ENCODE measurements around the gene AUTS2. TPM values are rescaled to one million over a fixed set of nuclear protein-coding genes. Genes with fewer than 3 reads are reported as not detected.

Gene AUTS2
- total RNA-seq, 1 experiment from 2014 or later: 38.5 TPM

- Histone ChIP-seq H4K20me1 (ENCODE audit: insufficient read depth, low read depth, low read length) (no peaks in the 10 kb centered on the region), H2AFZ (ENCODE audit: low read length) (no peak overlapping the region), H3K79me2 (ENCODE audit: low read length) (no peaks in the 10 kb centered on the region), H3K36me3 (ENCODE audit: insufficient read depth, low read length) (no peaks in the 10 kb centered on the region), H3K27ac (ENCODE audit: low read length) (no peak overlapping the region), H3K9me3 (ENCODE audit: low read length) (no peaks in the 10 kb centered on the region), H3K9ac (ENCODE audit: low read length) (no peak overlapping the region), H3K4me2 (ENCODE audit: low read depth, low read length, poor library complexity, severe bottlenecking) (no peak overlapping the region), H3K9me2 (replicated peaks; ENCODE audit: insufficient read depth, low read length) (no peaks in the 10 kb centered on the region), H3K27me3 (ENCODE audit: low read length) (no peaks in the 10 kb centered on the region), H3K4me3 (ENCODE audit: low read length) (no peak overlapping the region), H3K4me1 (ENCODE audit: low read length) (no peaks in the 10 kb centered on the region)
- no peak for DNase-seq
Measured at GRCh38 chr7:70553364-70553763, 955.1 kb downstream of the AUTS2 start.

DNA sequence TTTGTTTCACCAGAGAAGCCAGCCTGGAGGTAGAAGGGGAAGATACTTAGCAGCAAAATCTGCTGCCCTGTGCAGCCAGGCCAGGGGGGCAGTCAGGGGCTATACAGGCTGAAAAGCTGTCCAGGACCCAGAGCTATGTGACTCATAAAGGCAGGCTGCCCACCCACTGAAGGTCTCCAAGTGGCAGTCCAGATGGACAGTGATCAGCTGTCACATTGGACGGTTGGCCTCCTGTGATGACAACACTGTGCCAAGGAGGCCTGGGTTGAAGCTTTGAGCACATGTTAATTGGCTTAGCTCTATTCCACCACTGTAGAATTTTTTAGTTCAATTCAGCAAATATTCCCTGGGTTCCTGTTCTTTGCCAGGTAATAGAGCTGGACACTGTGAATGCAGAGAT lies 956.4 kb downstream of the AUTS2 start:
- no peaks in the 10 kb centered on the region for H3K27me3 ChIP-seq (ENCODE audit: low read length)

DNA sequence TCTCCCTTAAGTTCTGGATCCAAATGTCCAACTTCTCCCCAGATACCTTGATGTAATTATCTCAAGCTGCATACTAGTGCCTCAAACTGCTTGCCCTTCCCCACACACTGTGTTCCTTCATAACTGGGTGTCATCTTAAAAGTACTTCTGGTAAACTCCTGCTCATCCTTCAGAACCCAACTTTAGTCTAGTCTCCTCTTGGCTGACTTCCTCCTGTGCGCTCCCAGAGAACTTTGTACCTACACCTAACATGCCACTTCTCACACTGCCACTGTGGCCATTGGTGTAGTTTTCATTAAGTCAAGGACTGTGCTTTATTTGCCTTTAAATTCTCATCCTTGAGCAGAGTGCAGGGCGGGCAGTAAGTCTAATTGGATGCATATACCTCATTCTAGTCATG lies 958.5 kb downstream of the AUTS2 start:
- Histone ChIP-seq H3K36me3 (ENCODE audit: insufficient read depth, low read length) (no peaks in the 10 kb centered on the region), H3K4me3 (ENCODE audit: low read length) (no peak overlapping the region), H3K9ac (ENCODE audit: low read length) (no peak overlapping the region), H3K27me3 (ENCODE audit: low read length) (no peaks in the 10 kb centered on the region), H3K9me3 (ENCODE audit: low read length) (no peaks in the 10 kb centered on the region), H3K4me2 (ENCODE audit: low read depth, low read length, poor library complexity, severe bottlenecking) (no peak overlapping the region), H2AFZ (ENCODE audit: low read length) (no peak overlapping the region), H3K79me2 (ENCODE audit: low read length) (no peaks in the 10 kb centered on the region), H3K4me1 (ENCODE audit: low read length) (no peaks in the 10 kb centered on the region), H4K20me1 (ENCODE audit: insufficient read depth, low read depth, low read length) (no peaks in the 10 kb centered on the region), H3K27ac (ENCODE audit: low read length) (no peak overlapping the region), H3K9me2 (replicated peaks; ENCODE audit: insufficient read depth, low read length) (no peaks in the 10 kb centered on the region)
- DNase-seq: no peak

More for the DNA sequence above, 956.4 kb downstream of the AUTS2 start:
- no peak for DNase-seq
- no peak overlapping the region for H2AFZ ChIP-seq (ENCODE audit: low read length)
- no peaks in the 10 kb centered on the region for H3K4me1 ChIP-seq (ENCODE audit: low read length)
- no peak overlapping the region for H3K4me3 ChIP-seq (ENCODE audit: low read length)
- no peaks in the 10 kb centered on the region for H3K9me2 ChIP-seq (replicated peaks; ENCODE audit: insufficient read depth, low read length)
- H3K4me2 ChIP-seq (ENCODE audit: low read depth, low read length, poor library complexity, severe bottlenecking): no peak overlapping the region
- no peaks in the 10 kb centered on the region for H4K20me1 ChIP-seq (ENCODE audit: insufficient read depth, low read depth, low read length)
- H3K36me3 ChIP-seq (ENCODE audit: insufficient read depth, low read length): no peaks in the 10 kb centered on the region
- no peak overlapping the region for H3K9ac ChIP-seq (ENCODE audit: low read length)
- H3K79me2 ChIP-seq (ENCODE audit: low read length): no peaks in the 10 kb centered on the region
- H3K9me3 ChIP-seq (ENCODE audit: low read length): no peaks in the 10 kb centered on the region
- H3K27ac ChIP-seq (ENCODE audit: low read length): no peak overlapping the region

DNA sequence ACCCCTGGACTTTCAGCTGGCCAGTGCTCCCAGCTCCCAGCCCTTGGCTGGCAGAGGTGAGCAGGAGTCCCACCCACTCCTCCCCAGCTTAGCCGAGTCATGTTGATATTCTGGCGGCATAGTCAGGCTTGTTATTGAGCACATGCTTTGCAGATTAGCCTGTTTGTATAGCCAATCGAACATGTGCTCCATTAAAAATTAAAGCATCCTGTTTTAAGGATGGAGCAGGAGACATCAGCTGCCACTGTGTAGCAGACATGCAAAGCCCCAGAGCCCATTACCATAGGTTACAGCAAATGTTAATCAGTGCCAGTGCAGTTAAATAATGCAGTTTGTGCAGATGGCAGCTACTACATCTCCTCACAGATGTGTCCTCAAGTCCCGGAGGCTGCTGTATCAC lies 959.1 kb downstream of the AUTS2 start:
- Histone ChIP-seq H3K4me3 (ENCODE audit: low read length) (no peak overlapping the region), H3K79me2 (ENCODE audit: low read length) (no peaks in the 10 kb centered on the region), H3K9ac (ENCODE audit: low read length) (no peak overlapping the region), H3K27me3 (ENCODE audit: low read length) (no peaks in the 10 kb centered on the region), H3K4me1 (ENCODE audit: low read length) (no peaks in the 10 kb centered on the region), H3K27ac (ENCODE audit: low read length) (no peak overlapping the region), H4K20me1 (ENCODE audit: insufficient read depth, low read depth, low read length) (no peaks in the 10 kb centered on the region), H3K9me3 (ENCODE audit: low read length) (no peaks in the 10 kb centered on the region), H3K36me3 (ENCODE audit: insufficient read depth, low read length) (no peaks in the 10 kb centered on the region), H2AFZ (ENCODE audit: low read length) (no peak overlapping the region), H3K4me2 (ENCODE audit: low read depth, low read length, poor library complexity, severe bottlenecking) (no peak overlapping the region), H3K9me2 (replicated peaks; ENCODE audit: insufficient read depth, low read length) (no peaks in the 10 kb centered on the region)
- DNase-seq: no peak

GRCh38 chr7:70559815-70560214 lies 961.5 kb downstream of the AUTS2 start:
- no peak overlapping the region for H2AFZ ChIP-seq (ENCODE audit: low read length)
- H3K4me3 ChIP-seq (ENCODE audit: low read length): no peak overlapping the region
- H4K20me1 ChIP-seq (ENCODE audit: insufficient read depth, low read depth, low read length): no peaks in the 10 kb centered on the region; the same call in 1 of the 2 replicates
- no peaks in the 10 kb centered on the region for H3K36me3 ChIP-seq (ENCODE audit: insufficient read depth, low read length)
- H3K9me2 ChIP-seq (replicated peaks; ENCODE audit: insufficient read depth, low read length): no peaks in the 10 kb centered on the region
- no peaks in the 10 kb centered on the region for H3K9me3 ChIP-seq (ENCODE audit: low read length)
- no peaks in the 10 kb centered on the region for H3K27me3 ChIP-seq (ENCODE audit: low read length)
- H3K9ac ChIP-seq (ENCODE audit: low read length): no peak overlapping the region
- no peak overlapping the region for H3K27ac ChIP-seq (ENCODE audit: low read length)
- no peaks in the 10 kb centered on the region for H3K79me2 ChIP-seq (ENCODE audit: low read length)
- H3K4me2 ChIP-seq (ENCODE audit: low read depth, low read length, poor library complexity, severe bottlenecking): no peak overlapping the region
- H3K4me1 ChIP-seq (ENCODE audit: low read length): no peaks in the 10 kb centered on the region
- DNase-seq: no peak

GRCh38 chr7:70563960-70564359 lies 965.7 kb downstream of the AUTS2 start:
- Histone ChIP-seq H3K9me3 (ENCODE audit: low read length) (no peaks in the 10 kb centered on the region), H3K27me3 (ENCODE audit: low read length) (no peaks in the 10 kb centered on the region), H3K9ac (ENCODE audit: low read length) (no peak overlapping the region), H3K79me2 (ENCODE audit: low read length) (no peaks in the 10 kb centered on the region), H3K4me1 (ENCODE audit: low read length) (peaks cover 1% of the 10 kb centered on the region), H2AFZ (ENCODE audit: low read length) (no peak overlapping the region), H3K27ac (ENCODE audit: low read length) (no peak overlapping the region), H3K36me3 (ENCODE audit: insufficient read depth, low read length) (no peaks in the 10 kb centered on the region), H3K4me3 (ENCODE audit: low read length) (no peak overlapping the region), H3K9me2 (replicated peaks; ENCODE audit: insufficient read depth, low read length) (no peaks in the 10 kb centered on the region), H3K4me2 (ENCODE audit: low read depth, low read length, poor library complexity, severe bottlenecking) (no peak overlapping the region), H4K20me1 (ENCODE audit: insufficient read depth, low read depth, low read length) (no peaks in the 10 kb centered on the region; the same call in 1 of the 2 replicates)
- no peak for DNase-seq

GRCh38 chr7:70565721-70566370 lies 967.6 kb downstream of the AUTS2 start:
- Histone ChIP-seq H3K9ac (ENCODE audit: low read length) (no peak overlapping the region), H2AFZ (ENCODE audit: low read length) (no peak overlapping the region), H3K36me3 (ENCODE audit: insufficient read depth, low read length) (no peaks in the 10 kb centered on the region), H4K20me1 (ENCODE audit: insufficient read depth, low read depth, low read length) (no peaks in the 10 kb centered on the region; the same call in 1 of the 2 replicates), H3K79me2 (ENCODE audit: low read length) (no peaks in the 10 kb centered on the region), H3K4me3 (ENCODE audit: low read length) (no peak overlapping the region), H3K9me2 (replicated peaks; ENCODE audit: insufficient read depth, low read length) (no peaks in the 10 kb centered on the region), H3K27me3 (ENCODE audit: low read length) (no peaks in the 10 kb centered on the region), H3K4me2 (ENCODE audit: low read depth, low read length, poor library complexity, severe bottlenecking) (no peak overlapping the region), H3K4me1 (ENCODE audit: low read length) (peaks cover 14% of the 10 kb centered on the region), H3K27ac (ENCODE audit: low read length) (no peak overlapping the region), H3K9me3 (ENCODE audit: low read length) (no peaks in the 10 kb centered on the region)
- DNase-seq: no peak

DNA sequence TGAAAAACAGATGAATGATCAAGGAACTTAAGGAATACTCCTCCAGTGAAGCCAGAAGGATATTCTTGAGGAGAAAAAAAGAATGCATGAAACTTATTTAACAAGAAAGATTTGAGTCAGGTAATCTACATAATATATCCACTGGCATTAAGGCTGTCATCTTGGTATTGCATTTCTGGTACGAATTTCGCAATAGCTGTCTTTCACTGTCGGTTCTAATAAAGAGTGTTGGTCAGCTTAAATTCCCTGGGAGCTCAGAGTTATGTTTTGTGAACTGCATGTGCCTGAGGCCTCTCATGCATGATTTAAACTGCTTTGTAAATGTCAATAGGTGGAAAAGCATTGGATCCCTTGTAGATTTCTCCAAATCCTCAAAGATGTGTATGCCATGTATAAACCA lies 968.4 kb downstream of the AUTS2 start:
- no peak overlapping the region for H3K4me3 ChIP-seq (ENCODE audit: low read length)
- no peaks in the 10 kb centered on the region for H3K9me3 ChIP-seq (ENCODE audit: low read length)
- no peaks in the 10 kb centered on the region for H3K27me3 ChIP-seq (ENCODE audit: low read length)
- H3K9ac ChIP-seq (ENCODE audit: low read length): no peak overlapping the region
- no peaks in the 10 kb centered on the region for H3K36me3 ChIP-seq (ENCODE audit: insufficient read depth, low read length)
- H2AFZ ChIP-seq (ENCODE audit: low read length): no peak overlapping the region
- no peaks in the 10 kb centered on the region for H3K9me2 ChIP-seq (replicated peaks; ENCODE audit: insufficient read depth, low read length)
- no peak for DNase-seq
- peaks cover 14% of the 10 kb centered on the region for H3K4me1 ChIP-seq (ENCODE audit: low read length)
- H3K4me2 ChIP-seq (ENCODE audit: low read depth, low read length, poor library complexity, severe bottlenecking): no peak overlapping the region
- no peaks in the 10 kb centered on the region; the same call in 1 of the 2 replicates for H4K20me1 ChIP-seq (ENCODE audit: insufficient read depth, low read depth, low read length)
- H3K79me2 ChIP-seq (ENCODE audit: low read length): no peaks in the 10 kb centered on the region
- H3K27ac ChIP-seq (ENCODE audit: low read length): no peak overlapping the region

Data from Karpas-422 (cell line).